Kidney epithelial cell (primary cell): ENCODE results near the gene WASF3. TPM values are rescaled to one million over a fixed set of nuclear protein-coding genes. Genes with fewer than 3 reads are reported as not detected.

Experiments used
- DNase-seq: peaks from one replicate; pipeline ENCODE4 v3.0.0-alpha.2; 2010; ENCODE audit warnings: low read depth
- H3K27me3 ChIP-seq: 2 replicates; pipeline ENCODE4 v1.6.0; 2011; ENCODE audit warnings: low read length; ENCODE audit not compliant: control insufficient read depth, insufficient read depth
- H3K36me3 ChIP-seq: 2 replicates; pipeline ENCODE4 v1.5.1; 2011; ENCODE audit warnings: low read length; ENCODE audit not compliant: control insufficient read depth, insufficient read depth
- H3K4me3 ChIP-seq: 2 replicates; pipeline ENCODE4 v1.5.1; 2011; ENCODE audit warnings: low read depth, mild to moderate bottlenecking, control low read depth, low read length
- total RNA-seq: library from RNA; depleted of rRNA; stranded (reverse); fragments of >200 nt; gene quantifications from 2 replicates; pipeline ENCODE4 v1.2.3, GENCODE V29; 2015
- TF ChIP-seq, protein P1 (sequence below): IDR thresholded peaks from 2 replicates; pipeline ENCODE4 v1.5.1; 2011; ENCODE audit warnings: mild to moderate bottlenecking, moderate library complexity, low read length, control low read depth, inconsistent platforms; ENCODE audit not compliant: insufficient read depth, poor library complexity, severe bottlenecking

WASF3 gene
- total RNA-seq, 1 donor from 2014 or later: 11.5 TPM

DNA sequence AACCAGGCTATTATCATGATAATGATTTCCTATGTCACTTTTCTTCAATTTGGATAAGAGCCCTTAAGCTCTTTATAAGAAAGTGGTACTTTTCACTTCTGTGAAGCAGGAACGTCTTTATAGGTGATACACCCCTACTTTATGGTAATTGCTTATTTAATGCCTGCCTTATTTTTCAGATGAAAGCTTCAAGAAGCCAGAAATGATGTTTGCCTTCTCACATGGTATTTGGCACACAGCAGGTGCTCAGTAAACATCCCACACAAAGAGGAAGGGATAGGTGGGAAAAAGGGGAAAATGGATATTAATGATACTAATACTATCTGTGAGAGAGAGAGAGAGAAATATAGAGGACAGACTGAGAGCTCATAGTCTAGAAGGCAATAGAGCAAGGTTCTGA, 29.0 kb upstream of the WASF3 start:
- DNase-seq: no peak
- no peak overlapping the region for H3K4me3 ChIP-seq
- H3K27me3 ChIP-seq: no peaks in the 10 kb centered on the region
- H3K36me3 ChIP-seq: no peaks in the 10 kb centered on the region
- TF ChIP-seq, protein P1, sequence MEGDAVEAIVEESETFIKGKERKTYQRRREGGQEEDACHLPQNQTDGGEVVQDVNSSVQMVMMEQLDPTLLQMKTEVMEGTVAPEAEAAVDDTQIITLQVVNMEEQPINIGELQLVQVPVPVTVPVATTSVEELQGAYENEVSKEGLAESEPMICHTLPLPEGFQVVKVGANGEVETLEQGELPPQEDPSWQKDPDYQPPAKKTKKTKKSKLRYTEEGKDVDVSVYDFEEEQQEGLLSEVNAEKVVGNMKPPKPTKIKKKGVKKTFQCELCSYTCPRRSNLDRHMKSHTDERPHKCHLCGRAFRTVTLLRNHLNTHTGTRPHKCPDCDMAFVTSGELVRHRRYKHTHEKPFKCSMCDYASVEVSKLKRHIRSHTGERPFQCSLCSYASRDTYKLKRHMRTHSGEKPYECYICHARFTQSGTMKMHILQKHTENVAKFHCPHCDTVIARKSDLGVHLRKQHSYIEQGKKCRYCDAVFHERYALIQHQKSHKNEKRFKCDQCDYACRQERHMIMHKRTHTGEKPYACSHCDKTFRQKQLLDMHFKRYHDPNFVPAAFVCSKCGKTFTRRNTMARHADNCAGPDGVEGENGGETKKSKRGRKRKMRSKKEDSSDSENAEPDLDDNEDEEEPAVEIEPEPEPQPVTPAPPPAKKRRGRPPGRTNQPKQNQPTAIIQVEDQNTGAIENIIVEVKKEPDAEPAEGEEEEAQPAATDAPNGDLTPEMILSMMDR: no peak

DNA sequence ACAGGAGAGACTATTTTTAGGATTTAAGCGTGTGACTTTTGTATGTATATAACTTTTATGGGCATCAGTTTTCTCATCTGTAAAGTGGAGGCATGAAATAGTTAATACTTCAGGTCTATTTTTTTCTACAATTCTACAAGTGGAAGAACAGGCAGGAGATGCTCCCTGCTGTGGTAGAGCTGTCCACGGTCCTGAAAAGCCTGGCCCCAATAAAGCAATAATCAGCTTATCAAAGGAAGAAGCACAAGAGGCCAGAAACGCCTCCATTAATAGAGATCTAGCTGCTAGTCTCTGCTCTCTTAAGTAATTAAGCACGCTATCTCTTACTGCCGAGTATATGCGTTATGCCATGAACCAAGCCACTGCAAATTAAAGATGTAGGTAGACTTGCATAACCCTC, 28.0 kb upstream of the WASF3 start:
- TF ChIP-seq, protein P1: no peak
- Histone ChIP-seq H3K27me3 (no peaks in the 10 kb centered on the region), H3K4me3 (no peak overlapping the region), H3K36me3 (no peaks in the 10 kb centered on the region)
- peak; percentile 23 for DNase-seq

DNA sequence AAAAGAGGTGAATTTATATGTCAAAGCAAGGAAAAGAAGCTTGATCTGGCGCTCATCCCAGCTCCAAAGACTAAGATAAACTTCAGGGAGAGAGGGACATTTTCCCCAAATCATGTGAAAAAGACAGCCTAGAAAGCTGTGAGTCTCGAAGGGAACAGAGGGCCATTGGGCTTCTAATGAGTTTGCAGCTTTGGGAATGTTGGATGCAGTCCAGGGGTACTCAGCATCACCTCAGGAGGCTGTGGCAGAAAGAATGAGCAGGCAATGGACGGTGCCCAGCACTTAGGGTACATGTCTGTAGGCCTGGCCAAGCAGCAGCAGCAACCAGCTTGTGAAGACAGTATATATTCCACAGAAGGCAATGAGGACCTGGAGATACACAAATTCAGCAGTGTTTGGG, 25.7 kb upstream of the WASF3 start:
- TF ChIP-seq, protein P1: no peak
- Histone ChIP-seq H3K27me3 (no peaks in the 10 kb centered on the region), H3K36me3 (no peaks in the 10 kb centered on the region), H3K4me3 (no peak overlapping the region)
- DNase-seq: no peak

DNA sequence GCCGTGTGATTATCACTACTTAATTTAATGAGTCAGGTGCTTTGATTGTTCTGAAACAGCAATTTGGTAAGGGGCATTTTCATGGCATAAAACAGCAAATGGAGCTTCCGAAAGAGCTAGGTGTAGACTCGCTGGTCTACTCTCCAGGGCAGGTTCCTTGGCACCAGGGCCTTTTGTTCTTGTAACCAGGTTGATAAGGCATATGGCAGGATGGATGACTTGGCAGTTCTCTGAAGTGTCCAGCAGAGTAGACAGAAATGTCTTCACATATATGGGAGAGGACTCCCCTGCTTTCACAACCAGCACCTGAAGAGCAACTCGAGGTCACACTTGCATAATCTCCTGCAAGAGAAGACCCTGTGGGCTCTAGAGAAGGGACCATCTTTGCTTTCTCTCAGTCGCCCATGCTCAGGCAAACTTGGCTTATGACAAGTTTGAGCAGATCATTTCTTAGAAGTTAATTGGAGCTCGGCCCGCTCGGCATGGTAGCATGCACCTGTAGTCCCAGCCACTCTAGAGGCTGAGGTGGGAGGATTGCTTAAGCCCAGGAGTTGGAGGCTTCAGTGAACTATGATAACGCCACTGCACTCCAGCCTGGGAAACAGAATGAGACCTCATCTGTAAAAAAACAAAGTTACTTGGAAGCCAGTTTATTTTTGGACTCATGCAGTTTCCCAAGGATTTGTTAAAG, 23.3 kb upstream of the WASF3 start:
- Histone ChIP-seq H3K36me3 (no peaks in the 10 kb centered on the region), H3K4me3 (no peak overlapping the region), H3K27me3 (no peaks in the 10 kb centered on the region)
- TF ChIP-seq, protein P1: no peak
- DNase-seq: no peak

DNA sequence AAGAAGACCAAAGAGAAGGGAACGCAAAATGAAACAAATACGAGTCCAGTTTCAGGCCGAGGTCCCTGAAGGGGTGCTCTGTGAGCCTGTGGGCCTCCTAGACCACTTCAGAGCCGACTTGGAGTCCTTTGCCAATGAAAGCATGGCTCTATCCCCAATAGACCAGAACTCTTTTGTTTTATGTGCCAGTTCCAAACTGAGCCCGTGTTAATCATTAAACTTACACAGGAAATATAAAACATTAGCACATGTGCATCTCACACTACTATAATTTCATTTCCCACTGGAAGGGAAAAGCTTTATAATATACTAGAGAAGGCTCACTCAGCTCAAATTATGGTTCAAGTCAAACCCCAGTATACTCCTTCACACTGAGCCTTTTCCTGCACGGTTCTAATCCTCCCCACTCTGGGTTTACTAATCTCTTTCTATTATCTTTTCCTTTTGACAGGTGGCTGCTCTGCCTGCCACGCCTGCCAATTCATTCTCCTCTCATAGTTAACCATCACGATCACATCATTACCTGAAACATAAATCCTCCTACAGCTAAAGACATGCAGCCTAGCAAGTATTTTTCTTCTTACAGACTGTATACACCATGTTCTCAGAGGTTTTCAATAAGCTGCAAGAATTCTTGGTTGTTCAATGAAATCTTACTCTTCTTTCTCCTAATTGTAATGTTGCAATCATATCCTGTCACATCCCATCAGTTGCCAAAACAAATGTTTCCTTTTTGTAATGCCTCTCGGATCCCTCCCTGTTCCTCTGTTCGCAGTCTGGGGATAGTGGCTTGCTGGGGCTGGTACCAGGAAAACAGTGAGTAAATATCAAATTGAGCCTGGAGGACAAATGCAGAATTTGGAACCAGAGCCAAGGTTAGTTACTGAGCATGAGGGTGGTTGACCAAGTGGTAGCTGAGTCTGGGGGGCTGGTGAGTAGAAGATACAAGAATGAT, 18.8 kb upstream of the WASF3 start:
- TF ChIP-seq, protein P1: no peak
- Histone ChIP-seq H3K36me3 (no peaks in the 10 kb centered on the region), H3K27me3 (no peaks in the 10 kb centered on the region), H3K4me3 (no peak overlapping the region)
- DNase-seq: no peak
